Measurements from ENCODE around the gene FKBP1A. TPM values are rescaled to one million over a fixed set of nuclear protein-coding genes. Genes with fewer than 3 reads are reported as not detected.

FKBP1A gene
- total RNA-seq, 2 donors from 2014 or later, result 69.9 to 184 TPM

- H3K9me3 ChIP-seq, result no peaks in the 10 kb centered on the region
- H3K4me3 ChIP-seq, result no peak overlapping the region
- ATAC-seq (ENCODE audit: insufficient number of reproducible peaks, low FRiP score, low read depth) (no peak), DNase-seq (ENCODE audit: low spot score) (no peak)
- H3K36me3 ChIP-seq, result no peaks in the 10 kb centered on the region
- peaks cover 0 to 24% of the 10 kb centered on the region in 2 donors for H3K4me1 ChIP-seq (ENCODE audit: control insufficient read depth in 1 of 2, low read depth in 2 of 2)
- H3K27ac ChIP-seq, result no peak overlapping the region
- TF ChIP-seq CTCF (IDR thresholded peaks at IDR 0.05), result no peak
- no peaks in the 10 kb centered on the region for H3K27me3 ChIP-seq (replicated peaks; ENCODE audit: insufficient read depth)
Observed at GRCh38 chr20:1320902-1321653, 71.8 kb downstream of the FKBP1A start.

DNA sequence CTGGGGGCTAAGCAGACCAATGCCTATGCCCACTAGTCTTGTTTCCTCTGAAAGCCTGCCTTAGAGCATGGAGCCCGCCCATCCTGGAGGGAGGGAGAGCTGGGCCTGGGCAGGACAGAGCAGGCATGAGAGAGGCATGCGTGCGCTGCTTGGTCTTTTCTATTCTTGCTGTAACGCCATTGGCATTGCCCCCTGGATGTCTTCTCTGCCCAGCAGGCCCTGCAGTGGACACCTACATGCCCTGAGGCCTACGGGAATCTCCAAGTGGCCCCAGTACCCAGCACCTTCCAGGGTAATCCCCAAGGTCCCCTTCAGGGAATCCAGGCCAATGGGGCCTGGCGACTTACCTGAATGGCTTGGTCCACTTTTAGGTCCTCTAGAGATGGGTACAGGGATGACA, 72.8 kb downstream of the FKBP1A start:
- Histone ChIP-seq H3K27me3 (replicated peaks; ENCODE audit: insufficient read depth) (no peaks in the 10 kb centered on the region), H3K4me3 (no peak overlapping the region), H3K27ac (no peak overlapping the region), H3K36me3 (no peaks in the 10 kb centered on the region), H3K4me1 (ENCODE audit: control insufficient read depth in 1 of 2, low read depth in 2 of 2) (peaks cover 0 to 20% of the 10 kb centered on the region in 2 donors), H3K9me3 (no peaks in the 10 kb centered on the region)
- ATAC-seq (ENCODE audit: insufficient number of reproducible peaks, low FRiP score, low read depth), result no peak
- DNase-seq (ENCODE audit: low spot score), result no peak
- no peak for TF ChIP-seq CTCF (IDR thresholded peaks at IDR 0.05)

- Histone ChIP-seq H3K4me3 (no peak overlapping the region), H3K4me1 (ENCODE audit: control insufficient read depth in 1 of 2, low read depth in 2 of 2) (peaks cover 0 to 15% of the 10 kb centered on the region in 2 donors), H3K27me3 (replicated peaks; ENCODE audit: insufficient read depth) (no peaks in the 10 kb centered on the region), H3K36me3 (no peaks in the 10 kb centered on the region), H3K9me3 (no peaks in the 10 kb centered on the region), H3K27ac (no peak overlapping the region)
- no peak for TF ChIP-seq CTCF (IDR thresholded peaks at IDR 0.05)
- DNase-seq (ENCODE audit: low spot score) (no peak), ATAC-seq (ENCODE audit: insufficient number of reproducible peaks, low FRiP score, low read depth) (no peak)
Observed at GRCh38 chr20:1319462-1319861, 73.4 kb downstream of the FKBP1A start.

- Histone ChIP-seq H3K4me1 (ENCODE audit: control insufficient read depth in 1 of 2, low read depth in 2 of 2) (peaks cover 0 to 14% of the 10 kb centered on the region in 2 donors), H3K27me3 (replicated peaks; ENCODE audit: insufficient read depth) (no peaks in the 10 kb centered on the region), H3K27ac (no peak overlapping the region), H3K36me3 (no peaks in the 10 kb centered on the region), H3K4me3 (no peak overlapping the region), H3K9me3 (no peaks in the 10 kb centered on the region)
- no peak for ATAC-seq (ENCODE audit: insufficient number of reproducible peaks, low FRiP score, low read depth)
- no peak for DNase-seq (ENCODE audit: low spot score)
- TF ChIP-seq CTCF (IDR thresholded peaks at IDR 0.05), result no peak
Observed at GRCh38 chr20:1319051-1319450, 73.8 kb downstream of the FKBP1A start.

Other genes starting within 250 kb of the FKBP1A start
- not detected for gene TMEM74B, start 208.1 kb downstream of the FKBP1A start, total RNA-seq
- 1 to 10 TPM in 1 of 2 donors, not detected in 1; 1.7 TPM for gene C20orf202, start 189.6 kb downstream of the FKBP1A start, total RNA-seq
- not detected for gene RAD21L1, start 167.0 kb downstream of the FKBP1A start, total RNA-seq
- gene SNPH, start 126.8 kb downstream of the FKBP1A start, total RNA-seq, result 10 to 100 TPM; 13.4 to 14.6 TPM
- gene SDCBP2, start 63.9 kb downstream of the FKBP1A start, total RNA-seq, result 10 to 100 TPM in 1 of 2 donors, 1 to 10 TPM in 1; 4.1 to 10.2 TPM
- 10 to 100 TPM; 26.9 to 49.7 TPM for gene NSFL1C, start 73.8 kb upstream of the FKBP1A start, total RNA-seq
- gene SIRPB2, start 98.4 kb upstream of the FKBP1A start, total RNA-seq, result 10 to 100 TPM; 11.0 to 29.8 TPM
- not detected for gene SIRPD, start 164.7 kb upstream of the FKBP1A start, total RNA-seq
- 1 to 10 TPM; 1.4 to 8.5 TPM for gene SIRPB1, start 227.0 kb upstream of the FKBP1A start, total RNA-seq